ENCODE data around the gene ETFDH.
A peak's percentile ranks its signal among the peaks of the same experiment; 100 is the strongest.

ETFDH gene

DNA sequence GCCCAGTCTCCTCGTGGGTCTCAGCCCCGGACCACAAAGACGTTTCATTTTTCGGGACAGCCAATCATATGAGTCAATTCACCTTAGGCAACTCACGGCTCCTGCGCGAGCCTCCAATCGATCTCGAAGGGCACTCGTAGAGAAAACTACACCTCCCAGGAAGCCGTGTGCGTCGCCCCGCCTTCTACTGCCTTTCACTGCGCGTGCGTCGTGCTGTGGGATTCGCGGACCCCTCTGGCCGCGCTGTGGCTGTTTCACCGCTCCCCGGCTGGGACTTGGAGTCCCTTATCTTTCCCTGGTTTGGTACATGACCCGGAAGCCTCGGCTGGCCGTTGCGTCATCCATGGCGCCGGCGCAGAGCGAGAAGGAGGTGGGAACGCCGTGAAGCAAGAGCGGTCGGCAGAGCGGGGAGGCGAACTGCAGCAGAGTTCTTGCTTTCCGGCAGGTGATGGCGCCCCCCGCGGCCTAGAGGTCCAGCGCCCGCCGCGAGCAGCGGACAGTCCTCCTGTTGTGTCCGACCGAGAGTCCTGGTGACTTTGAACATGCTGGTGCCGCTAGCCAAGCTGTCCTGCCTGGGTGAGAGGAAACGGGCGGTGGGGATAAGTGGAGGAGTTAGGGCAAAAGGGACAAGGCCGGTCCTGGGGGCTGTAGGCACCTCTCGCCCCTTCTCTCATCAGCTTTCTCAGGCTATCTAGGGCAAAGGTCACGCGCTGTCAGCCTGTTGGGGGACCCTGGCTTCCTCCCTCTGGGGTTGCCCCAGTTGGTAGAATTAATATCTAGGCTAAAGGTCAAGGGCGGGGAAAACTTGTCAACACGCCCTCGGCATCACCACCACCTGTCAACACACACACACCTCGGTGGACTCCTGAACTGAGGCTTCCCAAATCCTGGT lies at the start of gene ETFDH (continued):
- TF ChIP-seq GFI1B (tag by site-specific recombination; IDR thresholded peaks at IDR 0.05) (no peak), ZNF239 (tag by site-specific recombination; IDR thresholded peaks at IDR 0.05) (no peak), ZNF214 (tag by site-specific recombination; IDR thresholded peaks at IDR 0.05; ENCODE audit: borderline replicate concordance) (no peak), ZNF677 (tag by site-specific recombination; IDR thresholded peaks at IDR 0.05) (no peak), BCL11A (tag by site-specific recombination; IDR thresholded peaks at IDR 0.05; ENCODE audit: low read depth) (no peak), ZNF311 (tag by site-specific recombination; IDR thresholded peaks at IDR 0.05; ENCODE audit: borderline replicate concordance) (no peak), ZNF324 (tag by site-specific recombination; IDR thresholded peaks at IDR 0.05) (peak; percentile 77), ZNF354C (tag by site-specific recombination; IDR thresholded peaks at IDR 0.05; ENCODE audit: borderline replicate concordance, low read depth) (no peak), ZNF521 (tag by site-specific recombination; IDR thresholded peaks at IDR 0.05) (no peak), ZNF23 (tag by site-specific recombination; IDR thresholded peaks at IDR 0.05; ENCODE audit: borderline replicate concordance) (no peak), ZNF518A (tag by site-specific recombination; conservative IDR thresholded peaks at IDR 0.05; ENCODE audit: low read depth) (peak; percentile 80), SCRT1 (tag by site-specific recombination; IDR thresholded peaks at IDR 0.05; ENCODE audit: borderline replicate concordance) (peak; percentile 21; the same call in 1 of the 2 replicates), ZNF596 (tag by site-specific recombination; IDR thresholded peaks at IDR 0.05) (no peak), ZNF701 (tag by site-specific recombination; IDR thresholded peaks at IDR 0.05) (no peak), ZBTB7A (tag by site-specific recombination; IDR thresholded peaks at IDR 0.05; ENCODE audit: low read depth) (0 out of 2 replicates have a peak, but pooled peaks have one; percentile 16), KLF8 (tag by site-specific recombination; IDR thresholded peaks at IDR 0.05) (no peak; the same call in 1 of the 2 replicates), ZBTB17 (tag by site-specific recombination; IDR thresholded peaks at IDR 0.05) (peak; percentile 92), ZBTB26 (tag by site-specific recombination; optimal IDR thresholded peaks at IDR 0.05) (peak; percentile 56), ZNF624 (tag by site-specific recombination; IDR thresholded peaks at IDR 0.05) (no peak), YY2 (tag by site-specific recombination; IDR thresholded peaks at IDR 0.05) (peak; percentile 80), ZFP3 (tag by site-specific recombination; IDR thresholded peaks at IDR 0.05; ENCODE audit: low read depth) (no peak), ZFP69B (tag by site-specific recombination; IDR thresholded peaks at IDR 0.05) (peak; percentile 52; the same call in 1 of the 2 replicates), MYNN (tag by site-specific recombination; IDR thresholded peaks at IDR 0.05; ENCODE audit: borderline replicate concordance) (no peak), ZNF560 (tag by site-specific recombination; IDR thresholded peaks at IDR 0.05; ENCODE audit: borderline replicate concordance) (no peak), ZNF837 (tag by site-specific recombination; IDR thresholded peaks at IDR 0.05) (no peak)
- TF ChIP-seq, protein P1, sequence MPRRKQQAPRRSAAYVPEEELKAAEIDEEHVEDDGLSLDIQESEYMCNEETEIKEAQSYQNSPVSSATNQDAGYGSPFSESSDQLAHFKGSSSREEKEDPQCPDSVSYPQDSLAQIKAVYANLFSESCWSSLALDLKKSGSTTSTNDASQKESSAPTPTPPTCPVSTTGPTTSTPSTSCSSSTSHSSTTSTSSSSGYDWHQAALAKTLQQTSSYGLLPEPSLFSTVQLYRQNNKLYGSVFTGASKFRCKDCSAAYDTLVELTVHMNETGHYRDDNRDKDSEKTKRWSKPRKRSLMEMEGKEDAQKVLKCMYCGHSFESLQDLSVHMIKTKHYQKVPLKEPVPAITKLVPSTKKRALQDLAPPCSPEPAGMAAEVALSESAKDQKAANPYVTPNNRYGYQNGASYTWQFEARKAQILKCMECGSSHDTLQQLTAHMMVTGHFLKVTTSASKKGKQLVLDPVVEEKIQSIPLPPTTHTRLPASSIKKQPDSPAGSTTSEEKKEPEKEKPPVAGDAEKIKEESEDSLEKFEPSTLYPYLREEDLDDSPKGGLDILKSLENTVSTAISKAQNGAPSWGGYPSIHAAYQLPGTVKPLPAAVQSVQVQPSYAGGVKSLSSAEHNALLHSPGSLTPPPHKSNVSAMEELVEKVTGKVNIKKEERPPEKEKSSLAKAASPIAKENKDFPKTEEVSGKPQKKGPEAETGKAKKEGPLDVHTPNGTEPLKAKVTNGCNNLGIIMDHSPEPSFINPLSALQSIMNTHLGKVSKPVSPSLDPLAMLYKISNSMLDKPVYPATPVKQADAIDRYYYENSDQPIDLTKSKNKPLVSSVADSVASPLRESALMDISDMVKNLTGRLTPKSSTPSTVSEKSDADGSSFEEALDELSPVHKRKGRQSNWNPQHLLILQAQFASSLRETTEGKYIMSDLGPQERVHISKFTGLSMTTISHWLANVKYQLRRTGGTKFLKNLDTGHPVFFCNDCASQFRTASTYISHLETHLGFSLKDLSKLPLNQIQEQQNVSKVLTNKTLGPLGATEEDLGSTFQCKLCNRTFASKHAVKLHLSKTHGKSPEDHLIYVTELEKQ (tag by site-specific recombination; IDR thresholded peaks at IDR 0.05; ENCODE audit: borderline replicate concordance), result no peak
- TF ChIP-seq, protein P2, sequence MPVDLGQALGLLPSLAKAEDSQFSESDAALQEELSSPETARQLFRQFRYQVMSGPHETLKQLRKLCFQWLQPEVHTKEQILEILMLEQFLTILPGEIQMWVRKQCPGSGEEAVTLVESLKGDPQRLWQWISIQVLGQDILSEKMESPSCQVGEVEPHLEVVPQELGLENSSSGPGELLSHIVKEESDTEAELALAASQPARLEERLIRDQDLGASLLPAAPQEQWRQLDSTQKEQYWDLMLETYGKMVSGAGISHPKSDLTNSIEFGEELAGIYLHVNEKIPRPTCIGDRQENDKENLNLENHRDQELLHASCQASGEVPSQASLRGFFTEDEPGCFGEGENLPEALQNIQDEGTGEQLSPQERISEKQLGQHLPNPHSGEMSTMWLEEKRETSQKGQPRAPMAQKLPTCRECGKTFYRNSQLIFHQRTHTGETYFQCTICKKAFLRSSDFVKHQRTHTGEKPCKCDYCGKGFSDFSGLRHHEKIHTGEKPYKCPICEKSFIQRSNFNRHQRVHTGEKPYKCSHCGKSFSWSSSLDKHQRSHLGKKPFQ (tag by site-specific recombination; IDR thresholded peaks at IDR 0.05), result peak; percentile 75; the same call in 1 of the 2 replicates
